NOMO-1 treated with dmso at 0.1 percent for 144 hours (cell line): ENCODE results near the gene CROCC.
"Not testable (repeated sequence)": the region's sequence is repeated elsewhere in the genome, so short reads cannot be mapped to it uniquely, and the experiment has no call there.

Experiments
- DNase-seq: peaks from one replicate; lab custom pipeline; 2025; ENCODE audit not compliant: unreplicated experiment; lab: John Stamatoyannopoulos, UW

The CROCC gene

GRCh38 chr1:16914928-16915626 lies 6.7 kb upstream of the CROCC start:
- DNase-seq: not testable (repeated sequence)

- no peak for DNase-seq
These were observed 6.1 kb upstream of the CROCC start for GRCh38 chr1:16915627-16915973.

- not testable (repeated sequence) for DNase-seq
These were observed 5.5 kb upstream of the CROCC start for GRCh38 chr1:16916036-16916880.

GRCh38 chr1:16918371-16918770 lies 3.4 kb upstream of the CROCC start:
- no peak for DNase-seq

GRCh38 chr1:16918936-16919665 lies 2.6 kb upstream of the CROCC start:
- DNase-seq: not testable (repeated sequence)

GRCh38 chr1:16920951-16921350 lies 780 bp upstream of the CROCC start:
- no peak for DNase-seq

- DNase-seq: no peak
These were observed 735 bp downstream of the CROCC start for GRCh38 chr1:16922466-16922865.

- DNase-seq: no peak
These were observed 1.2 kb downstream of the CROCC start for GRCh38 chr1:16922885-16923431.

GRCh38 chr1:16924216-16924918 lies 2.6 kb downstream of the CROCC start:
- no peak for DNase-seq

- no peak for DNase-seq
These were observed 3.3 kb downstream of the CROCC start for GRCh38 chr1:16924919-16925477.

GRCh38 chr1:16925635-16926490 lies 4.1 kb downstream of the CROCC start:
- no peak for DNase-seq

- DNase-seq: no peak
These were observed 4.9 kb downstream of the CROCC start for GRCh38 chr1:16926491-16927073.

GRCh38 chr1:16927256-16927655 lies 5.5 kb downstream of the CROCC start:
- DNase-seq: no peak

- no peak for DNase-seq
These were observed 6.2 kb downstream of the CROCC start for GRCh38 chr1:16927711-16928485.

- not testable (repeated sequence) for DNase-seq
These were observed 7.7 kb downstream of the CROCC start for GRCh38 chr1:16929146-16930041.

GRCh38 chr1:16931206-16931934 lies 9.6 kb downstream of the CROCC start:
- not testable (repeated sequence) for DNase-seq

GRCh38 chr1:16933945-16934344 lies 12.2 kb downstream of the CROCC start:
- DNase-seq: not testable (repeated sequence)
